Myocyte (in vitro differentiated cells): ENCODE data around the gene DEFB128. TPM values are rescaled to one million over a fixed set of nuclear protein-coding genes. Genes with fewer than 3 reads are reported as not detected.
"Not testable (repeated sequence)": the region's sequence is repeated elsewhere in the genome, so short reads cannot be mapped to it uniquely, and the experiment has no call there.

ENCODE experiments used
- DNase-seq: peaks from one replicate; pipeline ENCODE4 v3.0.0-alpha.2; 2012; ENCODE audit warnings: low read depth
- polyA plus RNA-seq: library from polyadenylated mRNA; unstranded; fragments of >200 nt; gene quantifications from one replicate; pipeline ENCODE4 v1.2.1, GENCODE V29; 2012; ENCODE audit warnings: missing spikeins
- total RNA-seq: library from RNA; depleted of rRNA; stranded (reverse); fragments of >200 nt; gene quantifications from 2 replicates; pipeline ENCODE4 v1.2.3, GENCODE V29; 2014

Gene DEFB128
- total RNA-seq = not detected in 2 replicates
- not detected for polyA plus RNA-seq

GRCh38 chr20:189611-190010, at the start of gene DEFB128:
Gene DEFB128, minus strand, starts transcription at chr20:189711. Its CDS starts 88 bp downstream, at chr20:189623.
- no peak for DNase-seq

DNA sequence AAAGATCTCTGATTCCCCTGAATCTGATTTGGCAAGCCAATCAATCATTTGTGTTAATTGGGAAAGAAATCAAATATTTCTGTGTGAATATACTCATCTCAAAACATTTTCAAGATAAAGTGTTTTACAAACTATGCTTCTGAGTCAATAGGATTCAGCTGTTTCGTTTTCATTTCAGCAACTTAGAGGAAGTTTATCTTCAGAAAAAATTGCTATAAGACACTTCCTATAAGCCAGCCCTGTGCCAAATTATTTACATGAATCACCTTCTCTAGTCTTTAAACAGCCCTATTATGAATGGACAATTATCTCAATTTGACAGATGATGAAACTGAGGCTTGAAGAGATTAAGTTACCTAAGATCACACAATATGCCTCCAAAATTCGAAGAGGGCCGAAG, 48.4 kb upstream of the DEFB128 start:
- no peak for DNase-seq

DNA sequence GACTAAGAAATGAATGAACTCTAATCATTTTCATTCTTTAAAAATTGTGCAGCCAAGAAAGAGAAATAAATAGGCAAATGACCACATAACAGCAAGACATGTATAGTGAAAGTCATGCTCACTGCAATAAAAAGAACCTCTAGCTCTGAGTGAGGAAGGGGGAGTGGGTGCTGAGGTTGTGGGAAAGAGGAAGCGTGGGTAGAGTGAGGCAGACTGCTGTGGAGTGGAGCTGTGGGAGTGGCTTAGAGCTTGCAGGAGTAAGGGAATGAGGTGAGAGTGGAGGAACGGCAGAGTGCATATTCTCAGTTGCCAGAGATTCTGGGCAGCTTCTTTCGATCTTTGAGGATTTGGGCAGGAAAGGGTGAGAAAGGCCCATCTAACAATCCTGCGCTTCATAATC, 48.0 kb upstream of the DEFB128 start:
- DNase-seq = no peak

- DNase-seq = peak; percentile 81
Measured at GRCh38 chr20:235891-236290, 46.4 kb upstream of the DEFB128 start.

GRCh38 chr20:227439-228105, 38.1 kb upstream of the DEFB128 start:
- no peak for DNase-seq

DNA sequence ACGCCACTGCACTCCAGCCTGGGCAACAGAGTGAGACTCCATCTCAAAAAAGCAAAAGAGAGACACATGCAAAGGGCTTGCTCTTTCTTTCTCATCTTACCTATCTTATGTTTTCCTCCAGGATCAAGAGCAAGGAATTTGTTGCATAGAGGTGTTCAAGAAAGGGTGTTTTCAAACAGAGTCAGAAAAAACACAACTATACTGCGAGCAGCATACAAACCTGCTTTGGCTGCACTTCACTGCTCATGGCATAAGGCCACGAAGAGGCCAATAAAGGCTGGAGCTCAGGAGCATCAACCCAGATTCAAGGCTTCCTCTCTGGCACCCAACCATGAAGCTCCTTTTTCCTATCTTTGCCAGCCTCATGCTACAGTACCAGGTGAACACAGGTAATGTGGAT, 37.4 kb upstream of the DEFB128 start, which contains the start of gene DEFB129:
Gene DEFB129, plus strand, starts transcription at position 301 of the 400 bp plus-strand sequence. Its CDS starts 31 bp downstream, at position 332.
- DNase-seq = no peak

GRCh38 chr20:225879-226278, 36.4 kb upstream of the DEFB128 start:
- DNase-seq = not testable (repeated sequence)

GRCh38 chr20:221258-221830, 31.8 kb upstream of the DEFB128 start:
- no peak for DNase-seq

- peak; percentile 21 for DNase-seq
Measured at GRCh38 chr20:219290-220115, 30.0 kb upstream of the DEFB128 start.

GRCh38 chr20:217266-217665, 27.8 kb upstream of the DEFB128 start:
- no peak for DNase-seq

DNA sequence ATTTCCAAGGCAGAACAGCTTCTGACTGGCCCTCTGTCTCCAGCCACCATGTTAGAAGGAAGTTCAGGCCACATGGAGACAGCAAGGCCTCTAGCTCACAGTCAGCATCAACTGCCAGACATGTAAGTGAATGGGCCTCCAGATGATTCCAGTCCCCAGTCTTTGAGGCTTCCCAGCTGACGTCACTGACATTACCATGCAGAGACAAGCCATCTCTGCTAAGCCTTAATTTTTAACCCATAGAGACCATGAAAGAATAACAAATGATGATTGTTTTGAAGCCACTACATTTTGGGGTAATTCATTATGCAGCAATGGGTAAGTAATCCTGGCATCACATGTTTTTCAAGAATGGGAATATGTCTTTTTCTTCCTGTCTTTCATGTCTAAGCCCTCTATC, 26.3 kb upstream of the DEFB128 start:
- no peak for DNase-seq

- DNase-seq = no peak
Measured at GRCh38 chr20:214383-214782, 24.9 kb upstream of the DEFB128 start.

DNA sequence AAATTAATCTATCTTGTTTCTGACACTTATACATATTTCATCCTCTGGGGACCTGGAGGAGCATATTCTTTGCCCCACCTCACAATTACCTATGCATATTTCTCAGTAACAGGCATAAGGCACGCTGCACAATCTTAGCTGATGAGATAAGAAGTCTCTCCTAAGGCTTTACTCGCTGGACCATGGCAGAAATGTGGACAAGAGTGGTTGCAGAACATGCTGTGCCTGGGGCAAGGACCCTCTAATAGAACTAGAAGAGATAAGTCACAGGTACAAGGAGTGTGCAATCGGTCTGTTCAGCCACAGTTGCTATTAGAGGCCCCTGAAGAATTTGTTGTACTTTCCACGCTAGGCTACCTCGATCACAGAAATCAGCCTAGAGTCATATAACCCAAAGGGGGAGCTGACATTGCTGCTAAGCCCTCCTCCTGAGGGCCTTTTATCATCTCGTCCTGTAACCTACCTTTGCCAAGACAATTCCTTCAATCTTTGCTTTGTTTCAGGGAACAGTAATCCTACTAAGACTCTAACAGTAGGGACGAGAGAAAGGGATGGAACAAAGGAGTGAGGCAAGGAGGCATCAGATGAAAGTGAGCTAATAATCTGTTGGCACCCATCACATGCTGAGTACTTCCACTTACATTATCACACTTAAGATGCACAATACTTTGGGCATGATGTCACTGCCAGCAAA, 21.4 kb upstream of the DEFB128 start:
- no peak for DNase-seq

DNA sequence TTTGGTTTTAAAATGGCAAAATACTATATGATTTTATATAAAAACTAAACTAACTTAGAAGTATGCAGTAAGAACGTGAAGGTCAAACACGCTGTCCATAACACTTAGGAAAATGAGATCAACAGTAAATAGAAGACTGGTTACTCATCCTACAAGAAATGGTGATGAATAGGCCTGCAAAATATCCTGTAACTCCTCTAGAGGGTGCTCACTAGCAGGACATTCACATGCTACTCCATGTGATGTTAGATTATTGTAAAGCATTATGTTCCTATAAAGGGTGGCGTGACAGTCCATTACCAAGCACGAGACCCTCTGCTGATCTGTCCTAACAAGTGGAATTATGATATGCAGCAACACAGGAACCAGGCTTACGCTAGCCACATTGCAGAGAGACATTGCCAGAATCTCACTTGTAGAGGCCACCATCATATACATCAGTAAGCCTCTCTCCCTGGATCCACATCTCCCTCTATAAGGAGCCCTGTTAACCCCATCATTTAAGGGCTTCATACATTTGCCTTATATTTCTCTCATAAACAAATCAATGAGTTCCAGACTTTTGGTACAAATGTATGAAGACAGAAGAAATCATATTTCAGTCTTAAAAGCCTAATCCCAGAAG, 19.5 kb upstream of the DEFB128 start:
- peak; percentile 53 for DNase-seq

GRCh38 chr20:203630-204029, 14.1 kb upstream of the DEFB128 start:
- DNase-seq = not testable (repeated sequence)

DNA sequence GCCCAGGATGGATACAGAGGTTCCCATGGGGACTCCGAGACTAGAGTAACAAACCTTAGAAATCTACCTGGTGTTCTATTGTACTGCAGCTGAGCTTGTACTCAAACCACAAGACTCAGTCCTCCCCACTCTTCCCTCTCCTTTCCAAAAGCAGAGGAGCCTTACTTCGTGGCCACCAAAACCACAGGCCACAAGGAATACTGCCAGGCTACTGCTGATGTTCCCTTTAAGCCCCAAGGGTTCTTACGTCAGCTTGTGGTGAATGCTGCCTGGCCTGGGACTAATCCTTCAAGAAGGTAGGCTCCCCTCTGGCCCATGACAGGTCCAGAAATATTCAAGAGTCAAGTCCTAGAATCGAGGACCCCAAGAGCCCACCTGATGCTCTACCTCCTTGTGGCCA, 10.5 kb upstream of the DEFB128 start:
- peak; percentile 58 for DNase-seq

GRCh38 chr20:198225-198624, 8.7 kb upstream of the DEFB128 start:
- DNase-seq = no peak

DNA sequence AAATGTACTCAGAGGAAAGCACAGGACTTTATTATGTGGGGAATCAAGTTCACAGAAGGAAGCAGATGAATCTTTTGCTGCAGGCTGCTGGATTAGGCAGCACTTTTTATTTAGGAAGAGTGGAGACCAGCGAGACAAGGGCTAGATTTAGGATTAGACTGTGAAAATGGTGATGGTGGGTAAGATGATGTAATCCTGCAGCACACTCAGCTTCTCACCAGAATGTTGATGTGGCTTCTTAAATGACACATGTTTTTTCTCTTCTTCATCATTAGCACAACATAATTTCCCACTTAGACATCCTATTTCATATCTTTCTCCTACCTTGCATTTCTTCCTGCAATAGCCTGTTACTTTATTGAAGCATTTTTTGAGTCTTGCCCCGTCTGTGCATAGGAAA, 1.8 kb downstream of the DEFB128 start:
- DNase-seq = no peak

- DNase-seq = no peak
Measured at GRCh38 chr20:184288-184687, 5.2 kb downstream of the DEFB128 start.

GRCh38 chr20:168876-169275, 20.6 kb downstream of the DEFB128 start:
- no peak for DNase-seq

GRCh38 chr20:164618-165017, 24.9 kb downstream of the DEFB128 start:
- DNase-seq = no peak
